Thymus (tissue), 11 donors: Measurements from ENCODE around the gene NDRG3. TPM values are rescaled to one million over a fixed set of nuclear protein-coding genes. Genes with fewer than 3 reads are reported as not detected.
"Not testable (repeated sequence)": the region's sequence is repeated elsewhere in the genome, so short reads cannot be mapped to it uniquely, and the experiment has no call there.

Source experiments
- DNase-seq, 9 donors: peaks; one replicate each; pipeline ENCODE4 v3.0.0-alpha.2; 2013; ENCODE audit warnings: low spot score in 9 of 9, low read depth in 6 of 9, missing footprints in 1 of 9
- H3K27ac ChIP-seq, 2 donors: one replicate each; pipeline ENCODE4 v1.5.1; 2013; ENCODE audit warnings: control low read depth in 1 of 2, low read depth in 1 of 2, low read length in 1 of 2, mild to moderate bottlenecking in 1 of 2, moderate library complexity in 1 of 2
- H3K27me3 ChIP-seq, 2 donors: one replicate each; pipeline ENCODE4 v1.5.1; 2013; ENCODE audit warnings: low read length in 1 of 2; ENCODE audit not compliant: control insufficient read depth in 2 of 2, insufficient read depth in 1 of 2
- H3K36me3 ChIP-seq, 2 donors: one replicate each; pipeline ENCODE4 v1.5.1; 2013; ENCODE audit warnings: low read length in 1 of 2, mild to moderate bottlenecking in 1 of 2, moderate library complexity in 1 of 2; ENCODE audit not compliant: control insufficient read depth in 2 of 2, insufficient read depth in 2 of 2
- H3K4me1 ChIP-seq, 2 donors: one replicate each; pipeline ENCODE4 v1.5.1; 2013; ENCODE audit warnings: low read length in 2 of 2; ENCODE audit not compliant: control insufficient read depth in 2 of 2, insufficient read depth in 2 of 2
- H3K4me3 ChIP-seq, 2 donors: one replicate each; pipeline ENCODE4 v1.5.1; 2013; ENCODE audit warnings: low read length in 2 of 2, control low read depth in 1 of 2, mild to moderate bottlenecking in 1 of 2
- H3K9me3 ChIP-seq, 2 donors: one replicate each; pipeline ENCODE4 v1.5.1; 2013; ENCODE audit warnings: low read length in 1 of 2, mild to moderate bottlenecking in 1 of 2; ENCODE audit not compliant: control insufficient read depth in 2 of 2, insufficient read depth in 1 of 2
- WGBS: extraction: QIAGEN DNeasy Blood & Tissue Kit; methylation state at CpG from one replicate; pipeline ENCODE4 v1.1.7; 2013; 5-methylcytosine and 5-hydroxymethylcytosine counted together
- polyA plus RNA-seq: library from polyadenylated mRNA; stranded (reverse); fragments of 200-250 nt; gene quantifications from one replicate; pipeline ENCODE4 v1.2.3, GENCODE V29; 2013
- total RNA-seq: library from RNA; stranded (reverse); fragments of 120-200 nt; gene quantifications from one replicate; pipeline ENCODE4 v1.2.4, GENCODE V29; 2013
- donor health status: healthy.

Gene NDRG3
- total and polyA plus RNA-seq, 2 donors: 15.3 to 18.9 TPM

DNA sequence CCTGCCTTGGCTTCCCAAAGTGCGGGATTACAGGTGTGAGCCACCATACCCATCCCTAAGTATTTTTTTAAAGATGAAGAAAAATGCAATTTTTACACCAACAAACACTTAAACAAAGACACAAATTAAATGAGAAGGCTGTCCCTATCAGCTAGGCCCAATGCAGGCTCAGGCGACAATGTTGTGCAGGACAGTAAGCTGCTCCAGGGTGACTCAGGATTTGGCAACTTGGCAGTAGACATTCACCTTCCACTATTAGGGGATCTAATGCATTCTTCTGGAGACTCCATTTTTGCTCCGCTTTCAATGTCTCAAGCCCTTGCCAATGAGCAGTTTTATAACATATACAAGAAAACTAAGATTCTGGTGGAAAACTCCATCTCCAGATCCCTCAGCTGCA is 19.7 kb downstream of the NDRG3 start:
- Histone ChIP-seq H3K27me3 (no peaks in the 10 kb centered on the region), H3K4me1 (no peaks in the 10 kb centered on the region), H3K27ac (no peak overlapping the region), H3K36me3 (no peaks in the 10 kb centered on the region), H3K4me3 (no peak overlapping the region), H3K9me3 (no peaks in the 10 kb centered on the region)
- 98% methylated on average over 3 of the region's 3 CpGs for WGBS
- DNase-seq: no peak

DNA sequence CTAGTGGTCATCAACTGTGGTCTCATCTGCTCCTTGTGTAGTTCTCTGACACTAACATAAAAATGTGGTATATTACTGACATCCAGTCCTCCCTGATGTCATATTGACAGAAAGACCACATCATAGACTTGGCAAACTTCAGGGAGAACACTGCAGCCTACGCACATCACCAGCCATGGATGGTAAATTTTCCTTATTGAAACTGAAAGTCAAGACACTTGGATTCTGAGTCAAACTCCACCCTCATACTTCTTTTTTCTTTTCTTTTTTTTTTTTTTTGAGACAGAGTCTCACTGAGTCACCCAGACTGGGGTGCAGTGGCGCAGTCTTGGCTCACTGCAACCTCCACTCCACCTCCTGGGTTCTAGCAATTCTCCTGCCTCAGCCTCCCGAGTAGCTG is 25.4 kb downstream of the NDRG3 start:
- Histone ChIP-seq H3K4me3 (no peak overlapping the region), H3K4me1 (no peaks in the 10 kb centered on the region), H3K27ac (no peak overlapping the region), H3K27me3 (no peaks in the 10 kb centered on the region), H3K36me3 (no peaks in the 10 kb centered on the region), H3K9me3 (no peaks in the 10 kb centered on the region)
- no peak for DNase-seq
- WGBS: 93% methylated on average over 3 of the region's 3 CpGs

- no peak for DNase-seq
- Histone ChIP-seq H3K9me3 (no peaks in the 10 kb centered on the region), H3K4me1 (no peaks in the 10 kb centered on the region), H3K27ac (no peak overlapping the region), H3K36me3 (no peaks in the 10 kb centered on the region), H3K4me3 (no peak overlapping the region), H3K27me3 (no peaks in the 10 kb centered on the region)
- 100% methylated on average over 2 of the region's 2 CpGs for WGBS
Measured at GRCh38 chr20:36717657-36718056, 28.2 kb downstream of the NDRG3 start.

- Histone ChIP-seq H3K4me1 (no peaks in the 10 kb centered on the region), H3K36me3 (no peaks in the 10 kb centered on the region), H3K9me3 (no peaks in the 10 kb centered on the region), H3K27ac (no peak overlapping the region), H3K27me3 (no peaks in the 10 kb centered on the region), H3K4me3 (no peak overlapping the region)
- DNase-seq: no peak
- 98% methylated on average over 3 of the region's 3 CpGs for WGBS
Measured at GRCh38 chr20:36717021-36717420, 28.9 kb downstream of the NDRG3 start.

- Histone ChIP-seq H3K9me3 (no peaks in the 10 kb centered on the region), H3K27me3 (no peaks in the 10 kb centered on the region), H3K4me1 (no peaks in the 10 kb centered on the region), H3K4me3 (no peak overlapping the region), H3K36me3 (no peaks in the 10 kb centered on the region), H3K27ac (no peak overlapping the region)
- 97% methylated on average over 1 of the region's 1 CpG for WGBS
- no peak for DNase-seq
Measured at GRCh38 chr20:36712775-36713174, 33.1 kb downstream of the NDRG3 start.

DNA sequence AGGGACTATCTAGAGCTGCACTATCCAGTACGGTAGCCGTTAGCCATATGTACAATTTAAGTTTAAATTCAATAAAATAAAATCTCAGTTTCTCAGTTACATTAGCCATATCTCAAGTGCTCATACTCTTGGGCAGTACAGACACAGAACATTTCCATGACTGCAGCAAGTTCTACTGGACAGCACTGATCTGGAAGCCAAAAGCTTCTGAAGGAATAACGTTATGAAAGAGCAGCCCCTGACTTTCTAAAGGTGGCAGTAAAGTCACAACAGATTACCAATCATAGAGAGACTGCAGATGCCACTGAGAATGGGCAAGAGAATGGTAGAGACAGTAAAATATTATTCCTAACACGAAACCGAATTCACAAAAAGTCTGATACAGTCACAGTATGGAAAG is 36.8 kb downstream of the NDRG3 start:
- H3K9me3 ChIP-seq: no peaks in the 10 kb centered on the region
- no peak overlapping the region for H3K4me3 ChIP-seq
- H3K36me3 ChIP-seq: no peaks in the 10 kb centered on the region
- no peaks in the 10 kb centered on the region for H3K27me3 ChIP-seq
- 97% methylated on average over 5 of the region's 5 CpGs for WGBS
- H3K27ac ChIP-seq: no peak overlapping the region
- no peaks in the 10 kb centered on the region for H3K4me1 ChIP-seq
- no peak for DNase-seq

- 99% methylated on average over 4 of the region's 4 CpGs for WGBS
- Histone ChIP-seq H3K9me3 (no peaks in the 10 kb centered on the region), H3K4me1 (no peaks in the 10 kb centered on the region), H3K36me3 (peaks cover 0 to 2% of the 10 kb centered on the region in 2 donors), H3K27me3 (no peaks in the 10 kb centered on the region), H3K27ac (no peak overlapping the region), H3K4me3 (no peak overlapping the region)
- no peak for DNase-seq
Measured at GRCh38 chr20:36703530-36703929, 42.4 kb downstream of the NDRG3 start.

DNA sequence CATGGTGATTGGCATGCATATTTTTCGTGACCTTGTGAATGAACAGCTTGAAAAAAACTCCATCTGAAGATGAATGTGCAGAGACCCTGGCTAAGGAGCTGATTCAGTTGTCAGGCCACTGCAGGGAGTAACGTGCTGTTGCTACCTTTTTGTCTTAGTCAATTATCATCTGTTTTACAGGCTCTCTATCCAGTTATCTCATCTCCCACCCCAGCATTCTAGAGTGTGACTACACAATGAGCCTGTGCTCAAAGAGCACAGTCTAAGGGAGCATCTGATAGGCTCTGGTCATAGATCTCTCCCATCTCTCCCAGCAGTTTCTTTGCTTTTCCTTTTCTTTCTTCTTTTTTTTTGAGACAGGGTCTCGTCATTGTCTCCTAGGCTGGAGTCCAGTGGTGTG is 45.5 kb downstream of the NDRG3 start:
- Histone ChIP-seq H3K4me3 (no peak overlapping the region), H3K4me1 (no peaks in the 10 kb centered on the region), H3K36me3 (peaks cover 0 to 2% of the 10 kb centered on the region in 2 donors), H3K27me3 (no peaks in the 10 kb centered on the region), H3K9me3 (no peaks in the 10 kb centered on the region), H3K27ac (no peak overlapping the region)
- 96% methylated on average over 3 of the region's 3 CpGs for WGBS
- no peak for DNase-seq

DNA sequence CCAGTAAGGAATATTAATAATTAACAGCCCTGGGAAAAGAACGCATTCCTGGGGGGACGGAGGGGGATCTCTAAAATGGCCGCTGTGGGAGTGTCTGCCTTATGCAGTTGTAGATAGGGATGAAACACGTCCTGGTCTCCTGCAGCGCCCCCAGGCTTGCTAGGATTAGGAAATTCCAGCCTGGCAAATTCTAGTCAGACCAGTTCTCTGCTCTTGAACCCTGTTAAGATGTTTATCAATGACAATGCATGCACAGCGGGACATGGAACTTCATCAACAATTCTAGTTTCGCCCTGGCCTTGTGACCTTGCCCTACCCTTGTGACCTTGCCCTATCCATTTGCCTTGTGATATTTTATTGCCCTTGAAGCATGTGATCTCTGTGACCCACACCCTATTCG is 50.4 kb downstream of the NDRG3 start:
- H3K27me3 ChIP-seq, H3K4me3 ChIP-seq, H3K4me1 ChIP-seq, H3K36me3 ChIP-seq, H3K27ac ChIP-seq, H3K9me3 ChIP-seq, DNase-seq: not testable (repeated sequence)
- WGBS: 98% methylated on average over 8 of the region's 8 CpGs

DNA sequence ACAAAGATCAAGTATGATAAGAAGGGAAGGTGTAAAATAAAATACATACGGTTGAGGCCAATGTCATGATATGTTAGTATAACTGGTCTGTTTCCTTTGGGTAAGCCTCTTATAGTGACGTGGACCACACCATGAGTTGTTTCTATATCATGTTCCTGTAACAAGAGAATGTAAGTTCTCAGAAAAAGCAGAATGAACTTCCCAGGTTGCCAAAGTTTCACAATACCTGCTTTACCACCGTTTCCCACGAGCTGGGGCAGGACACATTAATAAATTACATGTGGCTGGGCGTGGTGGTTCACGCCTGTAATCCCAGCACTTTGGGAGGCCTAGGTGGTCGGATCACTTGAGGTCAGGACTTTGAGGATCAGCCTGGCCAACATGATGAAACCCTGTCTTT is 57.3 kb downstream of the NDRG3 start:
- Histone ChIP-seq H3K4me1 (peaks cover 0 to 3% of the 10 kb centered on the region in 2 donors), H3K36me3 (no peaks in the 10 kb centered on the region), H3K27me3 (no peaks in the 10 kb centered on the region), H3K9me3 (no peaks in the 10 kb centered on the region), H3K27ac (no peak overlapping the region), H3K4me3 (no peak overlapping the region)
- WGBS: 93% methylated on average over 7 of the region's 7 CpGs
- DNase-seq: no peak
